ENCODE measurements around the gene CFAP58.

The CFAP58 gene

DNA sequence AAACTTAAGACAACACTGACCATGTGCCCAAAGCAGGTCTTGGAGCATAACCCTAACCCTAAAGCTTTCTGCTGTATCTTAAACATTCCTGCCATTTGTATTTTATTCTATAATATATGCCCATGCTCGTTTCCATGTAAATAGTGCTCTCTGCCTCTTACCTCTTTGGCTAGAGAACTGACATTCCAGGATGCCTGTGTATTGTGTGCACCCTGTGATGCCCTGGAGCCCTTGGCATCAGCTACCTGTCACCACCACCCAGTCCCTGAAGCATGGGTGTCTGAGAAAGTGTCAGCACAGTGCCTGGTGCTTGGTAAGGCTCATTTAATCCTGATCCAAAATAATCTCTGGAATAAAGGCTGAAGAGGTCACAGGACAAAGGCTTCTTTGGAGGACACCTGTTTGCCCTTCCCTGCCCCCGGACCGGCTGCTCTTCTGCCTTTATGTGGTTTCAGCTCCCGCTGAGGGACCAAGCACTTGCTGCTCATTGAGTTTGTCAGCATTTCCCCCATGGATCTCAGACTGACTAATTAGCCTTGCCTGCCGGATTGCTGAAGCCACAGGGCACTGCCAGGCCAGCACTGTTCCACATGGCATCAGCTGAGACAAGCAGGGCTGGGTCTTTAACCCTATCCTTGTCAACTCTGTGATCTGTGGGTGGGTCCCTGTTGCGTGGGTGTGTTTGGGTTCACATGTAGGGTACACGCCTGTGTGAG, 148.4 kb downstream of the CFAP58 start:
- H3K4me3 ChIP-seq (replicated peaks in 1 of 2; ENCODE audit: low read depth in 2 of 2, low read length in 2 of 2): no peak overlapping the region
- TF ChIP-seq, protein P1, sequence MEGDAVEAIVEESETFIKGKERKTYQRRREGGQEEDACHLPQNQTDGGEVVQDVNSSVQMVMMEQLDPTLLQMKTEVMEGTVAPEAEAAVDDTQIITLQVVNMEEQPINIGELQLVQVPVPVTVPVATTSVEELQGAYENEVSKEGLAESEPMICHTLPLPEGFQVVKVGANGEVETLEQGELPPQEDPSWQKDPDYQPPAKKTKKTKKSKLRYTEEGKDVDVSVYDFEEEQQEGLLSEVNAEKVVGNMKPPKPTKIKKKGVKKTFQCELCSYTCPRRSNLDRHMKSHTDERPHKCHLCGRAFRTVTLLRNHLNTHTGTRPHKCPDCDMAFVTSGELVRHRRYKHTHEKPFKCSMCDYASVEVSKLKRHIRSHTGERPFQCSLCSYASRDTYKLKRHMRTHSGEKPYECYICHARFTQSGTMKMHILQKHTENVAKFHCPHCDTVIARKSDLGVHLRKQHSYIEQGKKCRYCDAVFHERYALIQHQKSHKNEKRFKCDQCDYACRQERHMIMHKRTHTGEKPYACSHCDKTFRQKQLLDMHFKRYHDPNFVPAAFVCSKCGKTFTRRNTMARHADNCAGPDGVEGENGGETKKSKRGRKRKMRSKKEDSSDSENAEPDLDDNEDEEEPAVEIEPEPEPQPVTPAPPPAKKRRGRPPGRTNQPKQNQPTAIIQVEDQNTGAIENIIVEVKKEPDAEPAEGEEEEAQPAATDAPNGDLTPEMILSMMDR (IDR thresholded peaks at IDR 0.05; ENCODE audit: low read depth, low read length): no peak
- no peak for DNase-seq (ENCODE audit: low read depth in 2 of 2)

- no peak for DNase-seq (ENCODE audit: low read depth in 2 of 2)
- TF ChIP-seq, protein P1 (IDR thresholded peaks at IDR 0.05; ENCODE audit: low read depth, low read length): no peak
- no peak overlapping the region for H3K4me3 ChIP-seq (replicated peaks in 1 of 2; ENCODE audit: low read depth in 2 of 2, low read length in 2 of 2)
Observed at GRCh38 chr10:104502907-104503306, 149.3 kb downstream of the CFAP58 start.

Measured in cardiac fibroblast (primary cell).